Upper lobe of left lung (tissue), 6 donors: Measurements from ENCODE around the gene ZC3H6. TPM values are rescaled to one million over a fixed set of nuclear protein-coding genes. Genes with fewer than 3 reads are reported as not detected.

ENCODE experiments used
- ATAC-seq, 2 donors: fragments of 200-7000 bp; cut with Tn5 transposase; one replicate each; pipeline ENCODE4 v1.9.1; 2022; ENCODE audit warnings: mild to moderate bottlenecking in 2 of 2, moderate library complexity in 2 of 2; ENCODE audit not compliant: low FRiP score in 2 of 2
- DNase-seq, 2 donors: peaks; one replicate each; pipeline ENCODE4 v3.0.0-alpha.2; 2019 to 2020
- H3K27ac ChIP-seq, 4 donors: fragments of 200-600 bp; sonication (generic); one replicate each; pipeline ENCODE4 v1.5.1; 2016 to 2019
- H3K27me3 ChIP-seq, 4 donors: fragments of 200-600 bp; sonication (generic); one replicate each; pipeline ENCODE4 v1.5.1; 2017 to 2019
- H3K36me3 ChIP-seq, 4 donors: fragments of 200-600 bp; sonication (generic); one replicate each; pipeline ENCODE4 v1.5.1; 2016 to 2019
- H3K4me1 ChIP-seq, 4 donors: fragments of 200-600 bp; sonication (generic); one replicate each; pipeline ENCODE4 v1.5.1; 2018 to 2019
- H3K4me3 ChIP-seq, 4 donors: fragments of 200-600 bp; sonication (generic); one replicate each; pipeline ENCODE4 v1.5.1; 2017 to 2019; ENCODE audit warnings: mild to moderate bottlenecking in 2 of 4, moderate library complexity in 1 of 4
- H3K9me3 ChIP-seq, 4 donors: fragments of 200-600 bp; sonication (generic); one replicate each; pipeline ENCODE4 v1.5.1; 2018 to 2019
- CTCF ChIP-seq, 6 experiments: fragments of 450-650 bp in 4 of 6; fragments of 200-600 bp in 2 of 6; sonication (generic) in 2 of 6; IDR thresholded peaks; one replicate each; pipeline ENCODE4 v1.5.1; 2016 to 2019; ENCODE audit warnings: antibody characterized with exemption in 6 of 6
- EP300 ChIP-seq, 4 donors: sonication (generic); formaldehyde crosslinking; IDR thresholded peaks; one replicate each; pipeline ENCODE4 v1.5.1; 2017; ENCODE audit warnings: antibody characterized with exemption in 4 of 4, control low read depth in 2 of 4
- POLR2A ChIP-seq, 4 donors: fragments of 450-650 bp; IDR thresholded peaks; one replicate each; pipeline ENCODE4 v1.5.1; 2016 to 2017; ENCODE audit warnings: antibody characterized with exemption in 4 of 4, mild to moderate bottlenecking in 2 of 4
- POLR2AphosphoS5 ChIP-seq, 2 donors: sonication (generic); formaldehyde crosslinking; IDR thresholded peaks; one replicate each; pipeline ENCODE4 v1.5.1; 2017; ENCODE audit warnings: antibody characterized with exemption in 2 of 2
- WGBS, 2 donors: methylation state at CpG; one replicate each; pipeline ENCODE4 v1.1.5; 2017 to 2018; 5-methylcytosine and 5-hydroxymethylcytosine counted together
- total RNA-seq, 6 donors: library from RNA; depleted of rRNA in 4 of 6; stranded (reverse); fragments of >200 nt in 4 of 6; gene quantifications; one replicate each; pipeline versions ENCODE4 v1.1.0 to v1.2.1, GENCODE V29; 2016 to 2021
- donor health status: DM: no; HTN: no; CAD: no; lungs with moderate emphysema.
- donor health status: DM: no; HTN: yes; CAD: no; lungs with severe emphysema.

Gene ZC3H6
- 10 to 100 TPM in 3 of 6 donors, 1 to 10 TPM in 3; 4.8 to 18.5 (median 11.7) TPM for total RNA-seq

GRCh38 chr2:112275311-112275886, at the start of gene ZC3H6:
ZC3H6 (plus strand) TSS chr2:112275597; CDS start chr2:112275995, 398 bp downstream.
- H3K9me3 ChIP-seq = no peaks in the 10 kb centered on the region
- TF ChIP-seq CTCF (IDR thresholded peaks at IDR 0.05) = peak in 5 of 6 experiments; percentile 31 to 77 (median 68)
- peak; percentile 26 to 98 (median 88) for TF ChIP-seq POLR2A (IDR thresholded peaks at IDR 0.05)
- TF ChIP-seq EP300 (IDR thresholded peaks at IDR 0.05) = peak in 1 of 4 donors; percentile 55
- peak; percentile 96 to 98 for TF ChIP-seq POLR2AphosphoS5 (IDR thresholded peaks at IDR 0.05)
- H3K27ac ChIP-seq = peak within 1 kb of the TSS; percentile 99 to 100 (median 100)
- H3K4me1 ChIP-seq = peaks cover 9 to 16% (median 10%) of the 10 kb centered on the region in 4 donors
- ATAC-seq (peak; percentile 99 to 100), DNase-seq (peak; percentile 98 to 100)
- no peaks in the 10 kb centered on the region for H3K27me3 ChIP-seq
- peak within 1 kb of the TSS; percentile 58 to 86 (median 80) for H3K4me3 ChIP-seq
- 0% methylated on average over 17 to 44 of the region's 60 CpGs for WGBS, 2 donors
- no peaks in the 10 kb centered on the region for H3K36me3 ChIP-seq

GRCh38 chr2:112229348-112229747, 46.0 kb upstream of the ZC3H6 start:
- H3K4me3 ChIP-seq = no peak overlapping the region
- peaks cover 0 to 13% (median 0%) of the 10 kb centered on the region in 4 donors for H3K36me3 ChIP-seq
- H3K4me1 ChIP-seq = no peaks in the 10 kb centered on the region
- DNase-seq (no peak), ATAC-seq (no peak)
- H3K9me3 ChIP-seq = no peaks in the 10 kb centered on the region
- no peak for TF ChIP-seq EP300 (IDR thresholded peaks at IDR 0.05)
- no peak for TF ChIP-seq POLR2A (IDR thresholded peaks at IDR 0.05)
- TF ChIP-seq CTCF (IDR thresholded peaks at IDR 0.05) = no peak
- no peak for TF ChIP-seq POLR2AphosphoS5 (IDR thresholded peaks at IDR 0.05)
- no peak overlapping the region for H3K27ac ChIP-seq
- no peaks in the 10 kb centered on the region for H3K27me3 ChIP-seq

- ATAC-seq (no peak), DNase-seq (no peak)
- Histone ChIP-seq H3K9me3 (no peaks in the 10 kb centered on the region), H3K27me3 (no peaks in the 10 kb centered on the region), H3K36me3 (peaks cover 0 to 20% (median 0%) of the 10 kb centered on the region in 4 donors), H3K27ac (no peak overlapping the region), H3K4me1 (no peaks in the 10 kb centered on the region), H3K4me3 (no peak overlapping the region)
- TF ChIP-seq POLR2AphosphoS5 (IDR thresholded peaks at IDR 0.05) = no peak
- TF ChIP-seq POLR2A (IDR thresholded peaks at IDR 0.05) = no peak
- TF ChIP-seq CTCF (IDR thresholded peaks at IDR 0.05) = no peak
- no peak for TF ChIP-seq EP300 (IDR thresholded peaks at IDR 0.05)
- 95 to 96% methylated on average over 3 of the region's 3 CpGs for WGBS, 2 donors
Observed at GRCh38 chr2:112230371-112230770, 45.0 kb upstream of the ZC3H6 start.

- no peak for TF ChIP-seq POLR2A (IDR thresholded peaks at IDR 0.05)
- no peak for TF ChIP-seq POLR2AphosphoS5 (IDR thresholded peaks at IDR 0.05)
- no peak for TF ChIP-seq CTCF (IDR thresholded peaks at IDR 0.05)
- TF ChIP-seq EP300 (IDR thresholded peaks at IDR 0.05) = no peak
- Histone ChIP-seq H3K4me1 (peaks cover 0 to 4% (median 2%) of the 10 kb centered on the region in 4 donors), H3K9me3 (no peaks in the 10 kb centered on the region), H3K27ac (no peak overlapping the region), H3K36me3 (peaks cover 0 to 20% (median 2%) of the 10 kb centered on the region in 4 donors), H3K4me3 (no peak overlapping the region), H3K27me3 (no peaks in the 10 kb centered on the region)
- ATAC-seq = no peak
- WGBS, 2 donors = 91 to 100% methylated on average over 1 of the region's 1 CpG
- no peak for DNase-seq
Observed at GRCh38 chr2:112239862-112240261, 35.5 kb upstream of the ZC3H6 start.

- Histone ChIP-seq H3K27me3 (no peaks in the 10 kb centered on the region), H3K9me3 (no peaks in the 10 kb centered on the region), H3K36me3 (peaks cover 0 to 15% (median 6%) of the 10 kb centered on the region in 4 donors), H3K27ac (no peak overlapping the region), H3K4me1 (peaks cover 0 to 4% (median 2%) of the 10 kb centered on the region in 4 donors), H3K4me3 (no peak overlapping the region)
- ATAC-seq = no peak
- no peak for DNase-seq
- WGBS, 2 donors = 68% methylated on average over 3 of the region's 3 CpGs
- no peak for TF ChIP-seq EP300 (IDR thresholded peaks at IDR 0.05)
- TF ChIP-seq POLR2A (IDR thresholded peaks at IDR 0.05) = no peak
- TF ChIP-seq POLR2AphosphoS5 (IDR thresholded peaks at IDR 0.05) = no peak
- TF ChIP-seq CTCF (IDR thresholded peaks at IDR 0.05) = no peak
Observed at GRCh38 chr2:112242384-112242783, 33.0 kb upstream of the ZC3H6 start.
